ENCODE measurements around the gene PPCS.

Gene PPCS

DNA sequence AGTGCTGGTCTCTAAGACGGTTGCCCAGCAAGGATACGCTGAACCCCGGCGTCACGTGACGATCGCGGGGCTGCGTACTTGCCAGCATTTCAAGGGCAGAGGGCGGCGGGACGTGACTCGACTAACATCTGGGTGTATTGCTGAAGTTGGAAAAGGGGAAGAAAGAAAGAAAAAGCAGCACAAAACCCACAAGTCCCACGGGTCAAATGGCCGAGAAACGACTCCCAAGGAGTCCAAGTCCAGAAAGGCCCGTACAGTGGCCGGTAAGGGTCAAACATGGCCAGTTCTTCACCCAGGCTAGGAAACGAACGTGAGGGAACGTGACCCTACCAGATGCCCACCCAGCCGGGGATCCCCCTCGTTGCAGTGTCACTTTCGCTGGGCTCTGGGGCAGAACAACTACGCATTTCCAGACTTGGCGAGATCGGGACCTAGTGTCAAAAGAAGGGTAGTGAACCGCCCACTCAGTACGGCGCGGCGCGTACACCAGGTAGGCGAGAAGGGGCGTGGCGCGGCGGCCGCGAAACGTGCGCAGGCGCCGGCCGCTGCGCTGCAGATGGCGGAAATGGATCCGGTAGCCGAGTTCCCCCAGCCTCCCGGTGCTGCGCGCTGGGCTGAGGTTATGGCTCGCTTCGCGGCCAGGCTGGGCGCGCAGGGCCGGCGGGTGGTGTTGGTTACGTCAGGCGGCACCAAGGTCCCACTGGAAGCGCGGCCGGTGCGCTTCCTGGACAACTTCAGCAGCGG, at the start of gene PPCS, which contains the start of gene ZMYND12:
Gene PPCS, plus strand, starts transcription at position 534 of the 744 bp plus-strand sequence. Its CDS starts 23 bp downstream, at position 557.
Gene ZMYND12, minus strand, starts transcription at position 13 of the 744 bp plus-strand sequence. CDS start 25 bp downstream, outside the sequence.
- DNase-seq (ENCODE audit: low read depth, low spot score): no peak
- Histone ChIP-seq H3K9ac (ENCODE audit: insufficient read length) (peak within 1 kb of the TSS; percentile 85), H3K4me3 (peak within 1 kb of the TSS; percentile 88), H3K9me3 (ENCODE audit: low read depth, low read length) (no peaks in the 10 kb centered on the region), H3K36me3 (ENCODE audit: insufficient read depth, low read length) (peaks cover 26% of the 10 kb centered on the region), H3K27ac (peak within 1 kb of the TSS; percentile 42; the same call in 1 of the 2 replicates)
- TF ChIP-seq EZH2 (IDR thresholded peaks at IDR 0.05) (no peak), POLR2AphosphoS5 (IDR thresholded peaks at IDR 0.05; ENCODE audit: borderline replicate concordance, low read depth, low read length) (peak; percentile 90)

DNA sequence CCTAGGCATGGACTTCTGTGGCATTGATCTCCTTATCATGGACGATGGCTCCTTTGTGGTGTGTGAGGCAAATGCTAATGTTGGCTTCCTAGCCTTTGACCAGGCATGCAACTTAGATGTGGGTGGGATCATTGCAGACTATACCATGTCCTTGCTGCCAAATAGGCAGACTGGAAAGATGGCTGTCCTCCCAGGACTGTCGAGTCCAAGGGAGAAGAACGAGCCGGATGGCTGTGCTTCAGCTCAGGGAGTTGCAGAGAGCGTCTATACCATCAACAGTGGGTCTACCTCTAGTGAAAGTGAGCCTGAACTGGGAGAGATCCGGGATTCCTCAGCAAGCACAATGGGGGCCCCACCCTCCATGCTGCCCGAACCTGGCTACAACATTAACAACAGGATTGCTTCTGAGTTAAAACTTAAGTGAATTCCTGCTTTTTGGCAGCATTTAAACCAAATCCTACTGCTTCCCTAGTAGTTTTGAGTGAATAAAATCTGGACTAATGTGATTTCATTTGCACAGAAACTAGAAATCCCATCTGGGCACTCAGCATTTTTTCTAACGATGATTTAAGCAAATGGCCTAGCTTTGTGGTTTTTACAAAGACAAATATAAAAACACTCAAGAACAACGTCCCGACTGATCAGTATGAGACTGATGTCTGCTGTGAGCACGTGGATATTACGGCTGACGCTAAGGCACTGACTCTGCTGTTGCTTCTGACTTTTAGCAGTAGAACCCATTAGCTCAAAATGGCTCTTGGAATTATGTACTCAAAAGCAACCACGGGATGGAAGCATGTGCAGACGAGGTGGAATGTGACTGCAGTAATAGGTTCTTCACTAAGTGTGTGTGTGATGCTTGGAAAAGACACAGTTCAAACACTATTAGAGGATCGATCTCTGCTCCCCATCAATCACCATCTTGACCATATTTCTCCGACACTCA, 41.5 kb upstream of the PPCS start:
- DNase-seq (ENCODE audit: low read depth, low spot score): no peak
- Histone ChIP-seq H3K27ac (no peak overlapping the region), H3K9me3 (ENCODE audit: low read depth, low read length) (no peaks in the 10 kb centered on the region), H3K36me3 (ENCODE audit: insufficient read depth, low read length) (no peaks in the 10 kb centered on the region), H3K9ac (ENCODE audit: insufficient read length) (no peak overlapping the region), H3K4me3 (no peak overlapping the region)
- TF ChIP-seq FOXP2 (optimal IDR thresholded peaks at IDR 0.05; ENCODE audit: control extremely low read depth, extremely low read length, insufficient read depth) (no peak), POLR2AphosphoS5 (IDR thresholded peaks at IDR 0.05; ENCODE audit: borderline replicate concordance, low read depth, low read length) (no peak), EZH2 (IDR thresholded peaks at IDR 0.05) (no peak)

DNA sequence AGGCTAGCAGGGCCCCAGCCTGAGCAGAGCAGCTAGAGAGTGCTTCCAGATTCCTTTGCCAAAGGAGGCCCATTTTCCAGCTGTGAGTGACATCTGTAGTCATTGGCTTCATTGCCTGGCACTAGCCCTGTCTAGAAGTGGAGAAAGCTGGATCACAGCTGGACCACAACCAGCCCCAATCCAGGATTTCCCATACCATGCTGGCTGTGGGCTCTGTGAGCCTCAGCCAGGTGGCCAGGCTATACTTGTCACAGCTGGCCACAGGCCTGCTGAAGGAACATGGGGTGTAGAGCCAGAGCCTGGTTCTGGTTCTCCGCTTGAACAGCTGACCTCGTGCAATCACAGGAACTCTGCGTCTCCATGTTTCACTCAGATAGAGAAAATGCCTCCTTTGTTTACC, 39.2 kb upstream of the PPCS start:
- no peaks in the 10 kb centered on the region for H3K36me3 ChIP-seq (ENCODE audit: insufficient read depth, low read length)
- no peak for DNase-seq (ENCODE audit: low read depth, low spot score)
- no peaks in the 10 kb centered on the region for H3K9me3 ChIP-seq (ENCODE audit: low read depth, low read length)
- no peak for TF ChIP-seq EZH2 (IDR thresholded peaks at IDR 0.05)
- no peak overlapping the region for H3K27ac ChIP-seq
- no peak overlapping the region for H3K9ac ChIP-seq (ENCODE audit: insufficient read length)
- no peak overlapping the region for H3K4me3 ChIP-seq

DNA sequence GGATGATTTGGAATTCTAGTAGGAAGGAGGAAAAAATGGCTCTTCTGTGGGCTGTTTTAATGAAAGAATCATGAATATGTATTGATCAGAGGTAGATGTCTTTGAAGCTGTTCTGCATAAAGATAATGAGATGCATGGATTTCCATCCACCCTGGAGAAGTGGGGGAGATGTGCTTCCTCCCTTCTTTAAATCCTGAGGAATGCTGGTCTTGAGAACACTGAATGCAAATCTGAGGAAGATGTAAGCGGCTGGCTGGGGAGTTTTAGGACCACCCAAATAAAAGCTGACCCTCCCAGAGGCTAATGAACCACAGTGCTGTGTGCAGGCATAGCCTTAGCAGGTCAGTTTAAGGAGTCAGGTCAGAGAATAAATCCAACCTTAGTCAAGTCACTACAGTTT, 37.8 kb upstream of the PPCS start:
- no peak overlapping the region for H3K9ac ChIP-seq (ENCODE audit: insufficient read length)
- TF ChIP-seq EZH2 (IDR thresholded peaks at IDR 0.05): no peak
- no peak for TF ChIP-seq POLR2AphosphoS5 (IDR thresholded peaks at IDR 0.05; ENCODE audit: borderline replicate concordance, low read depth, low read length)
- TF ChIP-seq FOXP2 (optimal IDR thresholded peaks at IDR 0.05; ENCODE audit: control extremely low read depth, extremely low read length, insufficient read depth): no peak
- no peaks in the 10 kb centered on the region for H3K9me3 ChIP-seq (ENCODE audit: low read depth, low read length)
- DNase-seq (ENCODE audit: low read depth, low spot score): no peak
- H3K4me3 ChIP-seq: no peak overlapping the region
- H3K27ac ChIP-seq: no peak overlapping the region
- H3K36me3 ChIP-seq (ENCODE audit: insufficient read depth, low read length): no peaks in the 10 kb centered on the region

DNA sequence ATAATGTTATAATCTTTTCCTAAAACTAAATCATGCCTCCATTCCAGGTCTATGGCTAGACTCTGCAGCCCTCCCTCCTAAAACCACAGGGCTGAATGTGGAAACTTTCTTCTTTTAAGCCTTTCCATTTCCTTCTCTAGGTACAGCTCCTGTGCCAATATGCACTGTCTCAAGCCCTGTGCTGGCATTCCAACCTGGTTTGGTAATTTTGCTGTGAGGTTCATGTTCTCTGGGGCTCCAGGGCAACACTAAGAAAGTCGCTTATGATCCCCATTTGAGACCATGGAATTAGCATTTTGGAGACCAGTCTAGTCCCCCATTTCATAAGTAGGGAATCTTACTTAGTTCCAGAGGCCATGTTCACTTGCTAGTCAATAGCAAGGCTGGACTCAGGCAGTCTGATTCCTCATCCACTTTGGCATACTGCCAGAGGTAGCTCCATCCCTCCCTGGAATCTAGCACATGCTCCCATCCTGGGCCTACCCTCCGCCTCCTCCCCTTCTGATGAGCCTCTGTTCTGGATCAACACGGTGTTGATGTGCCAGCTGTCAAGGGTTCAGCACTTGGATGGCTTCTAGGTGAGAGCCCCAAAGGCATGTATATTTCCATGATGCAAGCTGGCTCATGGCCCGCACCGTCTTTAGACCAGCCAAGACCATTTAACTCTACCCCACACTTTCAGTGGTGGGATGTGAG, 37.1 kb upstream of the PPCS start:
- TF ChIP-seq POLR2AphosphoS5 (IDR thresholded peaks at IDR 0.05; ENCODE audit: borderline replicate concordance, low read depth, low read length): no peak
- TF ChIP-seq FOXP2 (optimal IDR thresholded peaks at IDR 0.05; ENCODE audit: control extremely low read depth, extremely low read length, insufficient read depth): no peak
- no peak for TF ChIP-seq EZH2 (IDR thresholded peaks at IDR 0.05)
- no peaks in the 10 kb centered on the region for H3K9me3 ChIP-seq (ENCODE audit: low read depth, low read length)
- no peaks in the 10 kb centered on the region for H3K36me3 ChIP-seq (ENCODE audit: insufficient read depth, low read length)
- no peak overlapping the region for H3K9ac ChIP-seq (ENCODE audit: insufficient read length)
- H3K4me3 ChIP-seq: no peak overlapping the region
- DNase-seq (ENCODE audit: low read depth, low spot score): no peak
- H3K27ac ChIP-seq: no peak overlapping the region

DNA sequence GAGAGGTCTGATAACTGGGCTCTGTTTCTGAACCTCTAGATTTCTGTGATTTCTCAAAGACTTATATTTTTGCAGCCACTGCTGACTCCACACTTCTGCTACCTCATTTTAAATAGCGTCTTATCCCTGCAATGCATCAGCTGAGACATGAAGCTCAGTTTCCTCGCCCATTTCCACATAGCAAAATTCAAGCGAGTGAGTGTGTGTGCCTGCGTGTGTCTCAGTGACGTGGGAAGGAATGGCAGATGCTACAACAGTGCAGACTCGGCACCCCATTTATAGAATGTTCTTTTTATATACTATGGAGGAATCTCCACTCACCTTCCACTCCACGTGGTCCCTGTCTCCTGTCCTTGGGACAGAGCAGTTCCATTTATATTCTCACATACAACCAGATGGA, 36.2 kb upstream of the PPCS start:
- Histone ChIP-seq H3K27ac (no peak overlapping the region), H3K9me3 (ENCODE audit: low read depth, low read length) (no peaks in the 10 kb centered on the region), H3K36me3 (ENCODE audit: insufficient read depth, low read length) (no peaks in the 10 kb centered on the region), H3K9ac (ENCODE audit: insufficient read length) (no peak overlapping the region), H3K4me3 (no peak overlapping the region)
- TF ChIP-seq FOXP2 (optimal IDR thresholded peaks at IDR 0.05; ENCODE audit: control extremely low read depth, extremely low read length, insufficient read depth): no peak
- no peak for TF ChIP-seq POLR2AphosphoS5 (IDR thresholded peaks at IDR 0.05; ENCODE audit: borderline replicate concordance, low read depth, low read length)
- no peak for TF ChIP-seq EZH2 (IDR thresholded peaks at IDR 0.05)
- no peak for DNase-seq (ENCODE audit: low read depth, low spot score)

DNA sequence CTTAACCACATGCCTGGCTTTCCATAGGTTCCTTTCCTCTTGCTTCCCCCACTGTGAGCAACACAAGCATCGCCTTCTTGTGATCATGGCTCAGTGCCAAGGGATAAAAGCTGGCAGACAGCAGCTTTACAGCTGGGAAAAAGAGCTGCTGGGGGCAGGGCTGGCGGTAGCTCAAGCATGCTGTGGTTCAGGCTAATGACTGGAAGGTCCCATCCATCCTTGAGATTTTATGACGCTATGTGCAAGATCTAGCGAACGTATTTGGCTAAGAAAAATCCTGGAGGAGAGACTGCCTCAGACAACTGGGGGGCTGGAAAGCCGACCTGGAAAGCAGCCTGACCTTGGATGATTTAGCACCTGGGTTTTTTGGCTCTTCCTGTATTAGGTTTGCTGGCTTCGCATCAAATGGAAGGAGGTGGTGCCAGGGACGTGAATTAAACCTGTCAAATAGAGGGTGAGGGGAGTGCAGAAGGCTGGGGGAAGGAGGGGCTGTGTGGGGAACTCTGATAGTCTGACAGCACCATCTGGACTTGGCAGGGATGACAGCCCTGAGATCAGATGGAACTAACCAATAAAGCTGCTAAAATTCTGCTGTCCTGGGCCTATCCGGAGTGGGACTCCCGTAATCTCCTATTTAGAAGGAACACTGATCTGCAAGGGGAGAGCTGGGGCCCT, 35.3 kb upstream of the PPCS start:
- Histone ChIP-seq H3K9ac (ENCODE audit: insufficient read length) (no peak overlapping the region), H3K36me3 (ENCODE audit: insufficient read depth, low read length) (no peaks in the 10 kb centered on the region), H3K9me3 (ENCODE audit: low read depth, low read length) (no peaks in the 10 kb centered on the region), H3K4me3 (peak overlapping the region; percentile 40), H3K27ac (no peak overlapping the region)
- TF ChIP-seq POLR2AphosphoS5 (IDR thresholded peaks at IDR 0.05; ENCODE audit: borderline replicate concordance, low read depth, low read length) (no peak), EZH2 (IDR thresholded peaks at IDR 0.05) (no peak), FOXP2 (optimal IDR thresholded peaks at IDR 0.05; ENCODE audit: control extremely low read depth, extremely low read length, insufficient read depth) (no peak)
- peak; percentile 61 for DNase-seq (ENCODE audit: low read depth, low spot score)

Measured in SK-N-MC (cell line).